ENCODE data around the gene CFP.
A peak's percentile ranks its signal among the peaks of the same experiment; 100 is the strongest.

Gene CFP

DNA sequence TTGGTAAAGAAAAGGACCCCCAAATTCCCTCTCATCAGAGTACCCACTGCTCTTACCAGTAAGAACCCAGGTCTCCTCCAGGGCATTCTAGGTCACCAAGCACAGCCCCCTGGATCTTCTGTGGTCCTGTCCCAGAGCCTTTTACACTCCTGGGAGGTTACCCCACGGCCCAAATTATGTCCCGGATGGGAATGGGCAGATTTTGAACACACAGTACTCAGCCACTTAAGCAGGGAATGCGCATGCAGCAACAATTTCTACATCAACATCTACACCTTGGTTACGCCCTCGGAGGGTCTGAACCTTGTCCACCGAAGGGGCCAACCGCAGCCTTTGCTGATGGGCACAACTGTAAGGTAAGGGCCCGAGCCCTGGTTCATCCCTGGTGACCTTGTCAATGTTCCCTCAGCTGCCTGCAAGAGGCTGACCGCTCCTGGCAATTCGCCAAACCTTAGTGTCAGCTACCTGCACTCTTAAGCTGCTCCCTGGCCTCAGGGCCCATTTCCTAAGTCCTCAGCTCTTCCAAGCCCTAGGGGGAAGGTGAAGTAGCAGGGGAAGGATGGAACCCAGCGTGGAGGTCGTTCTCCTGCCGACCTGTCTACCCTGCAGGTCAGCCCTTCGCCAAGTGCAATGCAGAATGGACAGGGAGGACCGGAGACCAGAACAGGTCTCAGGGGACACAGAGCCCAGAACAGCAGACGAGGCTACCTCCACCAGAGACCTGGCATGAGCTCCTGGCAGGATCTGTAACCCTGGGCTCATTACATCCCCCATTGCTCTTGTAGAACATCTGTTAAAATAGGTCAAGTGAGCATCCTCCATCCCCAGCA lies 41.6 kb downstream of the CFP start:
- Histone ChIP-seq H3K27ac (ENCODE audit: low read depth, low read length) (no peak overlapping the region), H3K4me1 (ENCODE audit: control insufficient read depth in 1 of 2, insufficient read depth in 2 of 2, low read length in 2 of 2) (no peaks in the 10 kb centered on the region), H3K36me3 (ENCODE audit: control insufficient read depth in 1 of 2, insufficient read depth in 2 of 2, low read length in 2 of 2) (no peaks in the 10 kb centered on the region), H3K9ac (ENCODE audit: low read depth in 1 of 2, low read length in 2 of 2) (no peak overlapping the region), H3K27me3 (ENCODE audit: control insufficient read depth in 1 of 2, insufficient read depth in 2 of 2, low read length in 2 of 2) (no peaks in the 10 kb centered on the region), H3K4me3 (ENCODE audit: low read depth in 1 of 2, low read length in 2 of 2) (no peak overlapping the region), H3K9me3 (ENCODE audit: control insufficient read depth in 1 of 2, low read length in 2 of 2) (no peaks in the 10 kb centered on the region)

DNA sequence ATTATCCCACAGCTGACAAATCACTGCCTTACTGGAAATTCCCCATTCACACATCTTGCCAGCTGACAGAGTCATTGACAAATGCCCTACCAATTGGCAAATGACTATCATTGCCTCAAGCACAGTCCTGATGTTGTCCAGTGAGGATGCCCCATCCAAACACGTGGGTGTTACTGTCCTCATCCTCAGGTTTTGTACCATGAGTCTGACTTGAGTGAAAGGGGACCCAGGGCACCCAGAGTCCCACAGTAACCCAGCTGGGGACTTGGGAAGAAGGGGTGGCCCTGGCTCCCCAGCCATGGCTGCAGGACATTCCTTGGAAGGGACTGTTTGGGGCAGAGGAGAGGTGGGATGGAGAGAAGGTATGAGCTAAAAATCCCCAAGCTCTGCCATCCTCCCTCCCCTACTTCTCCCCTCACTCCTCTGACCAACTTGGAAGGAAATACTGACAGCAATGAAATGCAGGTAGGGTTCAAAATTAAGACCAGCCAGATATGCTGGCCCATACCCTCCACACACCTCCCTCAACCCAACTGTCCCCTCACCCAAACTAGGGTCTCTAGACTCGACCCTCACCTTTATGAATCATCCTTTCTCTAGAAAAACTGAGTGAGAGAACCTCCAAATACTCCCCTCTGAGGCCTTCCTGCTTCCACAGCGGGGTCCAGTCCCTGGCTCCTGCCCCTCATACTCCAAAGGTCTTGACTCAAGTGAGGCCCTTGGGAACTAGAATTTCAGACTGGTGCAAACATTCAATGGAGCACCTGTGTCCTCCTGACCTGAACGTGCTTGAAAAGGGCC lies 42.4 kb downstream of the CFP start:
- Histone ChIP-seq H3K4me1 (ENCODE audit: control insufficient read depth in 1 of 2, insufficient read depth in 2 of 2, low read length in 2 of 2) (no peaks in the 10 kb centered on the region), H3K27ac (ENCODE audit: low read depth, low read length) (no peak overlapping the region), H3K9me3 (ENCODE audit: control insufficient read depth in 1 of 2, low read length in 2 of 2) (no peaks in the 10 kb centered on the region), H3K36me3 (ENCODE audit: control insufficient read depth in 1 of 2, insufficient read depth in 2 of 2, low read length in 2 of 2) (no peaks in the 10 kb centered on the region), H3K9ac (ENCODE audit: low read depth in 1 of 2, low read length in 2 of 2) (no peak overlapping the region), H3K4me3 (ENCODE audit: low read depth in 1 of 2, low read length in 2 of 2) (no peak overlapping the region), H3K27me3 (ENCODE audit: control insufficient read depth in 1 of 2, insufficient read depth in 2 of 2, low read length in 2 of 2) (no peaks in the 10 kb centered on the region)

DNA sequence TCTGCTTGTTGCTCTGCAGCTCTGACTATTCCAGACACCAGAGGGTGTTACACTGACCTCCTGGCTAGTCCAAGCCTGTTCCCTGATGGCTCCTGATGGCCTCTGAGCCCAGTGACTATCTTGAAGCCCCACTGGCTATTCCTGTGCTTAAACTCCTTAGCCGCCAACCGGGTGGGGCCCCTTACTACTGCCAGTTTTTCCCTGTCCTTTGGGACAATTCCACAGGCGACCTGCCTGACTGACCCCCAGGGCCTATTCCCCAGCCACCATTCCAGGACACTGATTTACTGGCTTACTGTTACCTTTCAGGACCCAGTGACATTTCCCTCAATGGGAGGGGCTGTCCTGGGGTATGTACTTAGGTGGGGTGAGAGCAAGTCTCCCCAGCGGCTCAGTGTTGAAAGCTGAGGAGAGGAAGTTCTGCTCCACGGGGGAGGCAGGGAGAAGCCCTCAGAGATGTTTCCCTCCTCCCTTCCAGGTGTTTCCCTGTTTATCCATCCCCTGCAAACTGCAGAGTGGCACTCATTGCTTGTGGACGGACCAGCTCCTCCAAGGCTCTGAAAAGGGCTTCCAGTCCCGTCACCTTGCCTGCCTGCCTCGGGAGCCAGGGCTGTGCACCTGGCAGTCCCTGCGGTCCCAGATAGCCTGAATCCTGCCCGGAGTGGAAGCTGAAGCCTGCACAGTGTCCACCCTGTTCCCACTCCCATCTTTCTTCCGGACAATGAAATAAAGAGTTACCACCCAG lies 43.5 kb downstream of the CFP start:
- no peaks in the 10 kb centered on the region for H3K27me3 ChIP-seq (ENCODE audit: control insufficient read depth in 1 of 2, insufficient read depth in 2 of 2, low read length in 2 of 2)

DNA sequence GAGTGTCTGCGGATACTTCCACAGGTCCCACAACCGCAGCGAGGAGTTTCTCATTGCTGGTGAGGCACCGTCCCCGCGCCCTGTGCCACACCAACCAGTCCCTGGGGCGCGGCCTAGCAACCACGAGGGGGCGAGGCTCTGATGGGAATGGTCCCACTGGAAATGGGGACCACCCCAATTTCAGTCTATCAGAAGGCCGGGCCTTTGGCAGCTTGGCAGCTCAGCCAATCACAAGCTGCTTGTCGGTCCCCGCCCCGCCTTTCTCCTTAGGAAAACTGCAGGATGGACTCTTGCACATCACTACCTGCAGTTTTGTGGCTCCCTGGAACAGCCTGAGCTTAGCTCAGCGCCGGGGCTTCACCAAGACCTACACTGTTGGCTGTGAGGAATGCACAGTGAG lies 44.5 kb downstream of the CFP start:
- H3K27me3 ChIP-seq (ENCODE audit: control insufficient read depth in 1 of 2, insufficient read depth in 2 of 2, low read length in 2 of 2): no peaks in the 10 kb centered on the region
- H3K36me3 ChIP-seq (ENCODE audit: control insufficient read depth in 1 of 2, insufficient read depth in 2 of 2, low read length in 2 of 2): no peaks in the 10 kb centered on the region
- no peaks in the 10 kb centered on the region for H3K4me1 ChIP-seq (ENCODE audit: control insufficient read depth in 1 of 2, insufficient read depth in 2 of 2, low read length in 2 of 2)
- no peak overlapping the region for H3K9ac ChIP-seq (ENCODE audit: low read depth in 1 of 2, low read length in 2 of 2)
- H3K4me3 ChIP-seq (ENCODE audit: low read depth in 1 of 2, low read length in 2 of 2): no peak overlapping the region
- H3K27ac ChIP-seq (ENCODE audit: low read depth, low read length): no peak overlapping the region
- H3K9me3 ChIP-seq (ENCODE audit: control insufficient read depth in 1 of 2, low read length in 2 of 2): no peaks in the 10 kb centered on the region

More for the DNA sequence above, 43.5 kb downstream of the CFP start:
- Histone ChIP-seq H3K4me1 (ENCODE audit: control insufficient read depth in 1 of 2, insufficient read depth in 2 of 2, low read length in 2 of 2) (no peaks in the 10 kb centered on the region), H3K4me3 (ENCODE audit: low read depth in 1 of 2, low read length in 2 of 2) (no peak overlapping the region), H3K9ac (ENCODE audit: low read depth in 1 of 2, low read length in 2 of 2) (no peak overlapping the region), H3K36me3 (ENCODE audit: control insufficient read depth in 1 of 2, insufficient read depth in 2 of 2, low read length in 2 of 2) (no peaks in the 10 kb centered on the region), H3K9me3 (ENCODE audit: control insufficient read depth in 1 of 2, low read length in 2 of 2) (no peaks in the 10 kb centered on the region), H3K27ac (ENCODE audit: low read depth, low read length) (no peak overlapping the region)

DNA sequence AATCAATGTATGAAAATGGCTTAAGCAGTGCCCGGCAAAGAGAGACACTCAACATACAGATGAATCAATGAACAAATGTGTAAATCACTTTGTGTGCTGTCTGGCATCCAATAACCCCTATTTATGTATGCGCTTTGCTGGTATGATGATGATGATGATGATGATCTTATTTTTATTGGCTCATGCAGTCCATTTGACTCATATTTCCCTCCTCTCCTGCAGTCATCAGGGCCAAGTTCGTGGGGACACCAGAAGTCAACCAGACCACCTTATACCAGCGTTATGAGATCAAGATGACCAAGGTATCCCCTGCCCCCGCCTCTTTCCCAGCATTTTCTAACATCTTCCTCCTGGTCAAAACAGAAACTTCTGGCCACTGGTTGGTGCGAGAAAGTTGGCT lies 45.0 kb downstream of the CFP start:
- H3K27me3 ChIP-seq (ENCODE audit: control insufficient read depth in 1 of 2, insufficient read depth in 2 of 2, low read length in 2 of 2): no peaks in the 10 kb centered on the region
- H3K9ac ChIP-seq (ENCODE audit: low read depth in 1 of 2, low read length in 2 of 2): no peak overlapping the region
- no peaks in the 10 kb centered on the region for H3K4me1 ChIP-seq (ENCODE audit: control insufficient read depth in 1 of 2, insufficient read depth in 2 of 2, low read length in 2 of 2)
- no peak overlapping the region for H3K27ac ChIP-seq (ENCODE audit: low read depth, low read length)
- no peaks in the 10 kb centered on the region for H3K36me3 ChIP-seq (ENCODE audit: control insufficient read depth in 1 of 2, insufficient read depth in 2 of 2, low read length in 2 of 2)
- H3K4me3 ChIP-seq (ENCODE audit: low read depth in 1 of 2, low read length in 2 of 2): no peak overlapping the region
- H3K9me3 ChIP-seq (ENCODE audit: control insufficient read depth in 1 of 2, low read length in 2 of 2): no peaks in the 10 kb centered on the region

DNA sequence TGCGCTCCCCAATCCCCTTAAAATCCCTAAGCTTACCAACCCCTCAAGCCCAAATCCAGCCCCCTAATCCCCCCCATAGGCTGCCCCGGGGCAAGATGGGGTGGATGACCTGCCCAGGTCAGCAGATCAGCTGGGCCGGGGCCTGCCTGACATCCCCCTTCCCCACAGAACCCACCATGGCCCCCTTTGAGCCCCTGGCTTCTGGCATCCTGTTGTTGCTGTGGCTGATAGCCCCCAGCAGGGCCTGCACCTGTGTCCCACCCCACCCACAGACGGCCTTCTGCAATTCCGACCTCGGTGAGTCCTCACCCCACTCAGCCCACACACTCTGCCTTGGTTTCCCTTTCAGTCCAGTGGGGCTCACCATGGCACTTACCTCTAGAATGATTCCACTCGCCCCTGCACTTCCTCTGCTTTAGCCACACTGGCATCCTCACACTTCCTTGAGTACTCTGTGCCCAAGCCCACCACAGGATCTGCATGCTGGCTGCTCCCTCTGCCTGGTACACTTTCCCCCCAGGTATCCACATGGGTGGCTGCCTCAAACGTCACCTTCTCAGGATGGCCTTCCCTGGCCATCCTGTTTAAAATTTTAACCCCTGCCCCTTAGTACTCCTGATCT lies 46.4 kb downstream of the CFP start:
- H3K9me3 ChIP-seq (ENCODE audit: control insufficient read depth in 1 of 2, low read length in 2 of 2): no peaks in the 10 kb centered on the region
- H3K4me3 ChIP-seq (ENCODE audit: low read depth in 1 of 2, low read length in 2 of 2): no peak overlapping the region
- H3K27ac ChIP-seq (ENCODE audit: low read depth, low read length): no peak overlapping the region
- H3K27me3 ChIP-seq (ENCODE audit: control insufficient read depth in 1 of 2, insufficient read depth in 2 of 2, low read length in 2 of 2): no peaks in the 10 kb centered on the region
- no peaks in the 10 kb centered on the region for H3K36me3 ChIP-seq (ENCODE audit: control insufficient read depth in 1 of 2, insufficient read depth in 2 of 2, low read length in 2 of 2)
- peaks cover 0 to 5% of the 10 kb centered on the region in 2 donors for H3K4me1 ChIP-seq (ENCODE audit: control insufficient read depth in 1 of 2, insufficient read depth in 2 of 2, low read length in 2 of 2)
- H3K9ac ChIP-seq (ENCODE audit: low read depth in 1 of 2, low read length in 2 of 2): peak overlapping the region; percentile 12 to 43

DNA sequence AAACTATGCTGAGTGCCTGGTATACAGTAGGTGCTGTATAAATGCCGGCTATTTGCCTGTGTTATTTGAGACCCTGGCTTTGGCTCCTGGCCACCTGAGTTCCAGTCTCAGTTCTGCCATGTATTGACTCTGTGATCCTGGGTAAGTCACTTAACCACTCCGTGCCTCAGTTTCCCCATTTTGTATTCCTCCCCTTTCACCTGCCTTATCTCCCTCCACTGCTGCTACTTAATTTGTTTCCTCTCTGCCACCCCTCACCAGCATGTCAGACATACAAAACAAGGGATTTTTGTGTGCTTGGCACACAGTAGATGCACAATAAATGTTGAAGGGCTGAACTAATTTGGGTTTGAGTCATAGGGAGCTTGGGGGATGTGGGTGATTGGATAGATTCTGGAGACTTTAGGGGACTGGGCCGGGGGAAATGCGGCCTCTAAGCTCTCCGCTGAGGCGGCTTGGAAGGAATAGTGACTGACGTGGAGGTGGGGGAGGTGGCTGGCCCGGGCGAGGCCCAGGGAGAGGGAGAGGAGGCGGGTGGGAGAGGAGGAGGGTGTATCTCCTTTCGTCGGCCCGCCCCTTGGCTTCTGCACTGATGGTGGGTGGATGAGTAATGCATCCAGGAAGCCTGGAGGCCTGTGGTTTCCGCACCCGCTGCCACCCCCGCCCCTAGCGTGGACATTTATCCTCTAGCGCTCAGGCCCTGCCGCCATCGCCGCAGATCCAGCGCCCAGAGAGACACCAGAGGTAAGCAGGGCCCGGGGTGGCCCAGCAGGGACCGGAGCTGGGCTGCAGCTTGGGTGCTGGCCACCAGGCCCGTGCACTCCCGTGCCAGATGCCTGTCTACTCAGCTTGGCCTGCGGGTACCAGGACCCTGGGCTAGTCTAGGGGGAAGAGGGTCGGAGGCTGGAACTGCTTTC lies 47.7 kb downstream of the CFP start, which contains the start of gene TIMP1:
Gene TIMP1 (plus strand): TSS at position 706 of the 917 bp plus-strand sequence. CDS start 980 bp downstream, outside the sequence.
- Histone ChIP-seq H3K9me3 (ENCODE audit: control insufficient read depth in 1 of 2, low read length in 2 of 2) (no peaks in the 10 kb centered on the region), H3K27ac (ENCODE audit: low read depth, low read length) (peak within 1 kb of the TSS; percentile 50), H3K4me3 (ENCODE audit: low read depth in 1 of 2, low read length in 2 of 2) (peak within 1 kb of the TSS; percentile 43 to 62), H3K4me1 (ENCODE audit: control insufficient read depth in 1 of 2, insufficient read depth in 2 of 2, low read length in 2 of 2) (peaks cover 0 to 10% of the 10 kb centered on the region in 2 donors), H3K36me3 (ENCODE audit: control insufficient read depth in 1 of 2, insufficient read depth in 2 of 2, low read length in 2 of 2) (no peaks in the 10 kb centered on the region), H3K9ac (ENCODE audit: low read depth in 1 of 2, low read length in 2 of 2) (peak within 1 kb of the TSS; percentile 38 to 43), H3K27me3 (ENCODE audit: control insufficient read depth in 1 of 2, insufficient read depth in 2 of 2, low read length in 2 of 2) (no peaks in the 10 kb centered on the region)

DNA sequence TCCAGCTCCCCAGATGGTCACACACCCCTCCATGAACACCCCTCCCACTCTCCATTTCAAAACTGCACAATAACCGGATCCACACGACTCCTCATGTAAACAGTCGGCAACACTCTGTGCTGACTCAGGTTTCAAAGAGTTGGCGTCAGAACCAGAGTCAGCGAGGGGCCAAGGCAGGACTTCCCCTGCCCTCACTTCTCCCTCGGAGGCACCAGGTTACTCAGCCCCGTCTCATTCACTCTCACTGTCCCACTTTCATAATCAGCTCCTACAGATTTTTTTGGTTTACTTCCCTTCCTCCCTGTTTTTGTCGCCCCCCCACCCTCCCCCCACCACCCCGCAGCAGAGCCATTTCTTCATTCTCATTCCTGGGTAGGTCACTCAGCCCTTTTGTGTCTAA lies 50.2 kb downstream of the CFP start:
- H3K27me3 ChIP-seq (ENCODE audit: control insufficient read depth in 1 of 2, insufficient read depth in 2 of 2, low read length in 2 of 2): no peaks in the 10 kb centered on the region
- H3K36me3 ChIP-seq (ENCODE audit: control insufficient read depth in 1 of 2, insufficient read depth in 2 of 2, low read length in 2 of 2): no peaks in the 10 kb centered on the region
- H3K4me3 ChIP-seq (ENCODE audit: low read depth in 1 of 2, low read length in 2 of 2): no peak overlapping the region
- H3K9me3 ChIP-seq (ENCODE audit: control insufficient read depth in 1 of 2, low read length in 2 of 2): no peaks in the 10 kb centered on the region
- H3K4me1 ChIP-seq (ENCODE audit: control insufficient read depth in 1 of 2, insufficient read depth in 2 of 2, low read length in 2 of 2): peaks cover 0 to 10% of the 10 kb centered on the region in 2 donors
- no peak overlapping the region for H3K27ac ChIP-seq (ENCODE audit: low read depth, low read length)
- no peak overlapping the region for H3K9ac ChIP-seq (ENCODE audit: low read depth in 1 of 2, low read length in 2 of 2)

DNA sequence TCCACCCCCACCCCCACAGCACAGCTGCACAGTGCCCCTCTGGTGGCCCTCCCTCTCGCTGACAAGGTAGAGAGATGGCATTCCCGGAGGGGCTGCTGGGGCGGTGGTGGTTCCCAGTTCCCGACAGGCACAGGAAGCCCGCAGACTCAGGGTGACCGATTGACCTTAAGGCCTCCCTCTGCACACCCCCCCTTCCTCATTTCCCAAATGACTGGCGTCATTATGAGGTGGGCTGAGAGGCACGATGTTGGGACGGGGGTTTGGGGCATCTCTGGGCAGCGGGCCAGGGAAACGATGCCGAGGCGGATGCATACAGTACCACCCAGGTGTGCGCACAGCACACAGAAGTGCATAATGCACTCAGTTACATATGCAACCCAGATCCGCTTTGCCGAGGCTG lies 51.0 kb downstream of the CFP start:
- Histone ChIP-seq H3K9me3 (ENCODE audit: control insufficient read depth in 1 of 2, low read length in 2 of 2) (no peaks in the 10 kb centered on the region), H3K27me3 (ENCODE audit: control insufficient read depth in 1 of 2, insufficient read depth in 2 of 2, low read length in 2 of 2) (no peaks in the 10 kb centered on the region), H3K4me1 (ENCODE audit: control insufficient read depth in 1 of 2, insufficient read depth in 2 of 2, low read length in 2 of 2) (peaks cover under 1 to 10% of the 10 kb centered on the region in 2 donors), H3K4me3 (ENCODE audit: low read depth in 1 of 2, low read length in 2 of 2) (no peak overlapping the region), H3K36me3 (ENCODE audit: control insufficient read depth in 1 of 2, insufficient read depth in 2 of 2, low read length in 2 of 2) (no peaks in the 10 kb centered on the region), H3K27ac (ENCODE audit: low read depth, low read length) (no peak overlapping the region), H3K9ac (ENCODE audit: low read depth in 1 of 2, low read length in 2 of 2) (no peak overlapping the region)

All from duodenal mucosa (tissue), 2 donors.